Measurements from ENCODE around the gene E2F8. TPM values are rescaled to one million over a fixed set of nuclear protein-coding genes. Genes with fewer than 3 reads are reported as not detected.

The E2F8 gene
- total RNA-seq, 1 donor from 2014 or later = 0.34 TPM

- Mint-ChIP-seq H3K4me1 (ENCODE audit: low read depth, unreplicated experiment) (no peaks in the 10 kb centered on the region), H3K9me3 (ENCODE audit: unreplicated experiment) (no peaks in the 10 kb centered on the region), H3K27ac (ENCODE audit: unreplicated experiment) (no peak overlapping the region), H3K36me3 (ENCODE audit: unreplicated experiment) (no peaks in the 10 kb centered on the region), H3K4me3 (ENCODE audit: unreplicated experiment) (no peak overlapping the region), H3K27me3 (ENCODE audit: unreplicated experiment) (no peaks in the 10 kb centered on the region)
- DNase-seq = no peak
- no peak for TF ChIP-seq CTCF (IDR thresholded peaks at IDR 0.05; ENCODE audit: partially characterized antibody, unreplicated experiment)
Measured at GRCh38 chr11:19218786-19219460, 21.8 kb downstream of the E2F8 start.

GRCh38 chr11:19218216-19218615 is 22.5 kb downstream of the E2F8 start:
- Mint-ChIP-seq H3K27ac (ENCODE audit: unreplicated experiment) (no peak overlapping the region), H3K4me1 (ENCODE audit: low read depth, unreplicated experiment) (no peaks in the 10 kb centered on the region), H3K27me3 (ENCODE audit: unreplicated experiment) (no peaks in the 10 kb centered on the region), H3K9me3 (ENCODE audit: unreplicated experiment) (no peaks in the 10 kb centered on the region), H3K36me3 (ENCODE audit: unreplicated experiment) (no peaks in the 10 kb centered on the region), H3K4me3 (ENCODE audit: unreplicated experiment) (no peak overlapping the region)
- no peak for TF ChIP-seq CTCF (IDR thresholded peaks at IDR 0.05; ENCODE audit: partially characterized antibody, unreplicated experiment)
- no peak for DNase-seq

- DNase-seq = no peak
- H3K4me1 Mint-ChIP-seq (ENCODE audit: low read depth, unreplicated experiment) = no peaks in the 10 kb centered on the region
- H3K4me3 Mint-ChIP-seq (ENCODE audit: unreplicated experiment) = no peak overlapping the region
- H3K36me3 Mint-ChIP-seq (ENCODE audit: unreplicated experiment) = no peaks in the 10 kb centered on the region
- H3K27ac Mint-ChIP-seq (ENCODE audit: unreplicated experiment) = no peak overlapping the region
- no peak for TF ChIP-seq CTCF (IDR thresholded peaks at IDR 0.05; ENCODE audit: partially characterized antibody, unreplicated experiment)
- H3K27me3 Mint-ChIP-seq (ENCODE audit: unreplicated experiment) = no peaks in the 10 kb centered on the region
- no peaks in the 10 kb centered on the region for H3K9me3 Mint-ChIP-seq (ENCODE audit: unreplicated experiment)
Measured at GRCh38 chr11:19216709-19217374, 23.9 kb downstream of the E2F8 start.

GRCh38 chr11:19216021-19216420 is 24.7 kb downstream of the E2F8 start:
- Mint-ChIP-seq H3K4me3 (ENCODE audit: unreplicated experiment) (no peak overlapping the region), H3K27me3 (ENCODE audit: unreplicated experiment) (no peaks in the 10 kb centered on the region), H3K4me1 (ENCODE audit: low read depth, unreplicated experiment) (no peaks in the 10 kb centered on the region), H3K36me3 (ENCODE audit: unreplicated experiment) (no peaks in the 10 kb centered on the region), H3K9me3 (ENCODE audit: unreplicated experiment) (no peaks in the 10 kb centered on the region), H3K27ac (ENCODE audit: unreplicated experiment) (no peak overlapping the region)
- no peak for TF ChIP-seq CTCF (IDR thresholded peaks at IDR 0.05; ENCODE audit: partially characterized antibody, unreplicated experiment)
- no peak for DNase-seq

Measured in glutamatergic neuron (in vitro differentiated cells).